Coronary artery (tissue), 2 donors: Measurements from ENCODE around the gene LDB1.

Experiments used
- DNase-seq: peaks from one replicate; pipeline ENCODE4 v3.0.0-alpha.2; 2017; ENCODE audit warnings: low spot score
- H3K27ac ChIP-seq, 2 donors: fragments of 200-600 bp; sonication (generic); one replicate each; pipeline ENCODE4 v1.5.1; 2016 to 2019
- H3K4me3 ChIP-seq: fragments of 200-600 bp; sonication (generic); 2 replicates; pipeline ENCODE4 v1.5.1; 2016; ENCODE audit warnings: mild to moderate bottlenecking, moderate library complexity
- CTCF ChIP-seq: fragments of 200-600 bp; sonication (generic); IDR thresholded peaks from one replicate; pipeline ENCODE4 v1.5.1; 2019; ENCODE audit warnings: antibody characterized with exemption

The LDB1 gene

DNA sequence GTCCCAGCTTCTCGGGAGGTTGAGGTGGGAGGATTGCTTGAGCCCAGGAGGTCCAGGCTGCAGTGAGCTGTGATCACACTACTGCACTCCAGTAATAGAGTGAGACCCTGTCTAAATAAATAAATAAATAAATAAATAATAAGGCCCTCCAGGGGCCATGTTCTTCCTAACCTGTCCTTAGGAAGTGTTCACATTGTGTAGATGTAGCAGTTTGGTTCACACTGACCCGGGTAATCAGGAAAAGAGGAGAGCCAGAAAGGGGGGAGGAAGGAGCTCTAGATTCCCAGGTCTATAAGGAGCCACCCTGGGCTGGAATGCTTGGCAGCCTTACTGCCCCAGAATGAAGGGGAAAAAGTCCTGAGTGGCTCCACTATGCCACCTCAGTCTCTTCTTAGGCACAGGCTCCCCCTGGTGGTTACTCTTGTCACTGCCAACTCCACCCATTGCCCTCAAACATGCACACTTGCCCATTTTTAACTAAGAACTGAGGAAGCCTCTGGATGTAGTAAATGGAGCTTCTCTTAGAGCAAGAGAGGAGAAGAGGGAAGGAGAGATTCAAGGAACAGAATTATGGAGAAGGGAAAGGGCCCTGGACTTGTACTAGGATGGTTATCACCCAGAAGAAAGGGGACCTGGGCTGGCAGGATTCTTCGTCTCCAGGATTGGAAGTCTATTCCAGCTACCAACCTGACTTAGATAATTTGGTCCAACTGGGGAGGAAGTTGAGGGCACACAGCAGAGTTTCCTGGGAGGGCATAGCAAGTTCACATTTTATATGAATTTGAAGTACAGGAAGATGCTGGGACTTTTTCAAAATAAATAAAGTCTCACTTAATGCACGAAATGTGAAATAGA, 47.3 kb downstream of the LDB1 start:
- no peak overlapping the region for H3K27ac ChIP-seq
- peak; percentile 81 for TF ChIP-seq CTCF
- DNase-seq: peak; percentile 81
- no peak overlapping the region for H3K4me3 ChIP-seq

- no peak for DNase-seq
- Histone ChIP-seq H3K4me3 (no peak overlapping the region), H3K27ac (peak overlapping the region in 1 of 2 donors; percentile 0)
- TF ChIP-seq CTCF: no peak
Measured at GRCh38 chr10:102069071-102069470, 51.1 kb downstream of the LDB1 start.

GRCh38 chr10:102068216-102068615, 52.0 kb downstream of the LDB1 start:
- DNase-seq: no peak
- H3K27ac ChIP-seq: no peak overlapping the region

DNA sequence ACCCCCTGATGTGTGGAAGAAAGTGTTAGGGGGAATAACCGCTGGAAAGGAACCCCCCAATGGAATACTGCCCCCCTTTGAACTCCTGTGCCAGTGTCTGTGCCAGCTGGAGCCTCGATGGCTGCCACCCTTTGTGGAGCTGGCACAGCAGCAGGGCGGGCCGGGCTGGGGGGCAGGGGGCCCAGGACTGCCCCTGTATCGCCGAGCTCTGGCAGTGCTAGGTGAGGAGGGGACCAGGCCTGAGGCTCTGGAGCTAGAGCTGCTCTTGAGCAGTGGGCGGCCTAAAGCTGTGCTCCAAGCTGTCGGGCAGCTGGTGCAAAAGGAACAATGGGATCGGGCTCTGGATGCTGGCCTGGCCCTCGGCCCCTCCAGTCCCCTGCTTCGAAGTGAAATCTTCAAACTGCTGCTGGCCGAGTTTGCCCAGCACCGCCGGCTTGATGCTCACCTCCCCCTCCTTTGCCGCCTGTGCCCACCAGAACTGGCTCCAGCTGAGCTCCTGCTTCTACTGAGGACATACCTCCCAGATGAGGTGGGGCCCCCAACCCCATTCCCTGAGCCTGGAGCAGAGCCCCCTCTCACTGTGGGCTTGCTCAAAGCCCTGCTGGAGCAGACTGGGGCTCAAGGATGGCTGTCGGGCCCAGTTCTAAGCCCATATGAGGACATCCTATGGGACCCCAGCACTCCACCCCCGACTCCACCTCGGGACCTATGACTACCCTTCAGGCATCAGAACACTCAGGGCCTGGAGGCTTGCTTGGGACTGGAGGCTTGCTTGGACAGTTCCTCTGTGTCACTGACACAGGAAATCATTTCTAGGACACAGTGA, 52.9 kb downstream of the LDB1 start:
- DNase-seq: no peak
- H3K4me3 ChIP-seq: peak overlapping the region; percentile 27
- H3K27ac ChIP-seq: no peak overlapping the region
- TF ChIP-seq CTCF: no peak

More at GRCh38 chr10:102068216-102068615, 52.0 kb downstream of the LDB1 start:
- H3K4me3 ChIP-seq: no peak overlapping the region
- no peak for TF ChIP-seq CTCF

DNA sequence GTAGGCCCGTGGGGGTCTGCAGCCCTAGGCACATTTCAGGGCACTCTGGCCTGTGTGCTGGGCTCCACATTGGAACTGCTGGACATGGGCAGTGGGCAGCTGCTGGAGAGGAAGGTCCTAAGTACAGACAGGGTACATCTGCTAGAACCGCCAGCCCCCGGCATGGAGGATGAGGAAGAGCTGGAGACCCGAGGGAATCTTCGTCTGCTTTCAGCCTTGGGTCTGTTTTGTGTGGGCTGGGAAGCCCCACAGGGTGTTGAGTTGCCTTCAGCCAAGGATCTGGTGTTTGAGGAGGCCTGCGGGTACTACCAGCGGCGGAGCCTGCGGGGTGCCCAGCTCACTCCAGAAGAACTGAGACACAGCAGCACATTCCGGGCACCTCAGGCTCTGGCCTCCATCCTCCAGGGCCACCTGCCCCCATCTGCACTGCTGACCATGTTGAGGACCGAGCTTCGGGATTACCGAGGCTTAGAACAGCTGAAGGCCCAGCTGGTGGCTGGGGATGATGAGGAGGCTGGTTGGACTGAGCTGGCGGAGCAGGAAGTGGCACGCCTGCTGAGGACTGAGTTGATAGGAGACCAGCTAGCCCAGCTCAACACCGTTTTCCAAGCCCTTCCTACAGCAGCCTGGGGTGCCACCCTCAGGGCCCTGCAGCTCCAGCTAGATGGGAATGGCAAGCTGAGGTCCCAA, 53.6 kb downstream of the LDB1 start:
- Histone ChIP-seq H3K27ac (peak overlapping the region; percentile 85 to 97), H3K4me3 (peak overlapping the region; percentile 97)
- TF ChIP-seq CTCF: no peak
- no peak for DNase-seq

GRCh38 chr10:102065561-102066398, 54.4 kb downstream of the LDB1 start:
- H3K4me3 ChIP-seq: peak overlapping the region; percentile 97
- peak overlapping the region; percentile 85 to 97 for H3K27ac ChIP-seq
- no peak for DNase-seq
- no peak for TF ChIP-seq CTCF
